HepG2 (cell line): Measurements from ENCODE around the gene SPNS3. TPM values are rescaled to one million over a fixed set of nuclear protein-coding genes. Genes with fewer than 3 reads are reported as not detected.

ENCODE experiments used
- ATAC-seq: fragments of 200-7000 bp; cut with Tn5 transposase; 3 replicates; pipeline ENCODE4 v1.9.1; 2020; ENCODE audit warnings: mild to moderate bottlenecking, moderate library complexity
- BruUV-seq: library from RNA; stranded (reverse); fragments of 400-500 nt; replicated peaks from 2 replicates; lab custom pipeline; 2021; lab: Mats Ljungman, UMichigan
- CTCF ChIA-PET: fragments of 300-600 bp; formaldehyde crosslinking; extraction: SDS; loops from one replicate; lab custom pipeline; 2021; ENCODE audit warnings: low total read pairs, inconsistent platforms, low intra/inter-chr PET ratio; lab: Yijun Ruan, JAX
- POLR2A ChIA-PET: fragments of 350-600 bp; sonication (Branson Sonifier 250); formaldehyde crosslinking; loops from one replicate; lab custom pipeline; 2020; ENCODE audit warnings: antibody characterized with exemption, inconsistent platforms; lab: Yijun Ruan, JAX
- DNase-seq: peaks from one replicate; pipeline ENCODE4 v3.0.0-alpha.2; 2015; ENCODE audit warnings: low spot score
- FAIRE-seq: peaks from 3 replicates; lab custom pipeline; 2011; peaks lifted over from hg19 to GRCh38; lab: Jason Lieb, UNC
- H2AFZ ChIP-seq: one replicate; pipeline ENCODE4 v1.6.1; 2011; ENCODE audit warnings: low read length, inconsistent platforms
- H3K27ac ChIP-seq: fragments of 300-600 bp; 3 replicates; pipeline ENCODE4 v1.8.0; 2011; ENCODE audit warnings: mixed run types, mild to moderate bottlenecking, mixed read lengths, low read length, inconsistent platforms; ENCODE audit not compliant: insufficient read depth; ENCODE audit errors: extremely low read length
- H3K27me3 ChIP-seq, 2 experiments: fragments of 200-600 bp in 1 of 2; 2 replicates in 1 of 2; 3 replicates in 1 of 2; pipeline versions ENCODE4 v1.6.0 to v1.8.0; 2011; ENCODE audit warnings: low read length in 2 of 2, mild to moderate bottlenecking in 2 of 2, moderate library complexity in 2 of 2, inconsistent platforms in 1 of 2; ENCODE audit not compliant: insufficient read depth in 2 of 2, control insufficient read depth in 1 of 2
- H3K36me3 ChIP-seq, 2 experiments: fragments of 200-600 bp in 1 of 2; replicated peaks in 1 of 2; 2 replicates in 1 of 2; 3 replicates in 1 of 2; pipeline versions ENCODE4 v1.5.1 to v1.8.0; 2011; ENCODE audit warnings: low read length in 2 of 2, inconsistent platforms in 1 of 2; ENCODE audit not compliant: insufficient read depth in 2 of 2, control insufficient read depth in 1 of 2
- H3K4me1 ChIP-seq: 2 replicates; pipeline ENCODE4 v1.5.1; 2012; ENCODE audit warnings: low read length, inconsistent platforms; ENCODE audit not compliant: insufficient read depth
- H3K4me2 ChIP-seq: 2 replicates; pipeline ENCODE4 v1.6.0; 2011; ENCODE audit warnings: low read depth, low read length, inconsistent platforms
- H3K4me3 ChIP-seq, 3 experiments: fragments of 200-600 bp in 1 of 3; sonication (generic), shearing (Covaris generic) in 1 of 3; replicated peaks in 1 of 3; 2 replicates each; pipeline ENCODE4 v1.5.1; 2011 to 2016; ENCODE audit warnings: low read length in 3 of 3, inconsistent platforms in 2 of 3, low read depth in 2 of 3, mild to moderate bottlenecking in 2 of 3, control low read depth in 1 of 3, mixed read lengths in 1 of 3; ENCODE audit not compliant: insufficient read depth in 1 of 3
- H3K79me2 ChIP-seq: one replicate; pipeline ENCODE4 v1.6.1; 2011; ENCODE audit warnings: low read length, inconsistent platforms; ENCODE audit not compliant: insufficient read depth
- H3K9ac ChIP-seq: 2 replicates; pipeline ENCODE4 v1.6.0; 2011; ENCODE audit warnings: mild to moderate bottlenecking, low read depth, low read length, inconsistent platforms; ENCODE audit not compliant: insufficient read depth
- H3K9me3 ChIP-seq: 2 replicates; pipeline ENCODE4 v1.5.1; 2012; ENCODE audit warnings: mild to moderate bottlenecking, low read length
- H4K20me1 ChIP-seq: 2 replicates; pipeline ENCODE4 v1.6.0; 2011; ENCODE audit warnings: inconsistent platforms, mild to moderate bottlenecking, low read length, moderate library complexity; ENCODE audit not compliant: insufficient read depth
- FOSL2 ChIP-seq: sonication (generic); formaldehyde crosslinking; IDR thresholded peaks from 2 replicates; pipeline ENCODE4 v1.4.0; 2020; ENCODE audit warnings: missing genetic modification reagents
- MAFK ChIP-seq, 2 experiments: IDR thresholded peaks in 1 of 2; conservative IDR thresholded peaks in 1 of 2; 2 replicates each; pipeline ENCODE4 v1.6.1; 2011; ENCODE audit warnings: improper control_type of control experiment in 2 of 2, low read length in 2 of 2
- MED1 ChIP-seq: sonication (generic); formaldehyde crosslinking; IDR thresholded peaks from 2 replicates; pipeline ENCODE4 v1.4.0; 2020; ENCODE audit warnings: missing genetic modification reagents
- MTA3 ChIP-seq: sonication (generic); formaldehyde crosslinking; IDR thresholded peaks from 2 replicates; pipeline ENCODE4 v1.4.0; 2020; ENCODE audit warnings: missing genetic modification reagents
- NFYC ChIP-seq: IDR thresholded peaks from 2 replicates; pipeline ENCODE4 v1.6.1; 2016; ENCODE audit warnings: missing genetic modification reagents, missing compliant biosample characterization
- NPAS2 ChIP-seq: sonication (generic); formaldehyde crosslinking; IDR thresholded peaks from 2 replicates; pipeline ENCODE4 v1.8.0; 2022; ENCODE audit warnings: mild to moderate bottlenecking, missing genetic modification reagents, borderline replicate concordance
- PAWR ChIP-seq: sonication (generic); formaldehyde crosslinking; IDR thresholded peaks from 2 replicates; pipeline ENCODE4 v1.4.0; 2020; ENCODE audit warnings: missing genetic modification reagents, mild to moderate bottlenecking, borderline replicate concordance
- RBAK ChIP-seq: sonication (generic); formaldehyde crosslinking; IDR thresholded peaks from 2 replicates; pipeline ENCODE4 v1.5.1; 2020; ENCODE audit warnings: mild to moderate bottlenecking, missing genetic modification reagents
- RBFOX2 ChIP-seq: fragments of 200-400 bp; formaldehyde crosslinking; IDR thresholded peaks from 2 replicates; pipeline ENCODE4 v1.6.1; 2017; ENCODE audit warnings: low read depth, mild to moderate bottlenecking, low read length
- ZFP62 ChIP-seq: sonication (generic); formaldehyde crosslinking; IDR thresholded peaks from 2 replicates; pipeline ENCODE4 v1.4.0; 2020; ENCODE audit warnings: missing genetic modification reagents
- ZNF230 ChIP-seq: sonication (generic); formaldehyde crosslinking; IDR thresholded peaks from 2 replicates; pipeline ENCODE4 v1.4.0; 2020; ENCODE audit warnings: mild to moderate bottlenecking, missing genetic modification reagents
- WGBS: methylation state at CpG from one replicate; pipeline ENCODE4 v1.1.6; 2017; ENCODE audit warnings: low lambda C conversion rate; 5-methylcytosine and 5-hydroxymethylcytosine counted together
- in situ Hi-C: cut with HindIII; loops from 2 replicates; pipeline ENCODE4 v1.10.0; 2017; ENCODE audit warnings: low pct_unique_long_range_greater_than_20kb; ENCODE audit not compliant: extremely low pct_ligation_motif_present
- intact Hi-C: fragments of 100-400 bp; cut with micrococcal nuclease; formaldehyde crosslinking; loops from one replicate; pipeline ENCODE4 v1.10.0; 2022; ENCODE audit not compliant: unreplicated experiment
- polyA plus RNA-seq, 8 experiments: library from polyadenylated mRNA; depleted of rRNA in 3 of 8; stranded (reverse) in 7 of 8; unstranded in 1 of 8; fragments of >200 nt; fragmentation: Illumina TruSeq in 4 of 8; extraction: Trizol in 4 of 8; gene quantifications; 2 replicates each; pipeline versions ENCODE4 v1.2.1 to v1.2.3, GENCODE V29; 2011 to 2016; ENCODE audit warnings: low read depth in 4 of 8, missing spikeins in 1 of 8, mixed read lengths in 1 of 8; ENCODE audit not compliant: insufficient read depth in 1 of 8
- total RNA-seq, 5 experiments: library from RNA; depleted of rRNA; stranded (reverse); fragments of >200 nt; fragmentation: Illumina TruSeq; extraction: Trizol; gene quantifications; 2 replicates each; pipeline ENCODE4 v1.2.3, GENCODE V29; 2016; ENCODE audit warnings: low read depth in 1 of 5
- TF ChIP-seq, protein P1 (sequence below): IDR thresholded peaks from 2 replicates; pipeline ENCODE4 v1.6.1; 2012; ENCODE audit warnings: low read length, improper control_type of control experiment
- TF ChIP-seq, protein P2 (sequence below): sonication (generic); formaldehyde crosslinking; IDR thresholded peaks from 2 replicates; pipeline ENCODE4 v1.4.0; 2020; ENCODE audit warnings: missing genetic modification reagents, borderline replicate concordance

Gene SPNS3
- total and polyA plus RNA-seq, 2 of the 13 experiments (the other 11 are each of a cell fraction or from before 2014, with no cell fraction given), result not detected

DNA sequence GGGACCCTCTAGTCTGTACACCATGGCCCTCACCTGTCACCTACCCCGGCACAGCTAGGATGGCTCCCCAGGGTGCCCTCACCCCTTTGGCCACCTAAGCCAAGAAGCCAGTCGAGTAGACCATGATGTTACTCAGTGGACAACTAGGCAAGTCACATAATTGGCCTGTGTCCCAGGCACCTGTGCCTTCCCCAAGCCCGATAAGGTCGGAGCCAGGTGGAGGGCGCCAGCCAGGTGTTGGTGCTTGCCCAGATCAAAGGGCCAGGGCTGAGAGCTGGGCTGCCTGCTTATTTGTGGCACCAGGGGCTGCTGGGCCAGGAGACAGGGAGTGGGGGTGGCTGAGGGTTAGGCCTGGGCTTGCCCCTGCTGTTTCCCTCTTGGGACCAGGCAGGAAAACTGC lies 81.8 kb downstream of the SPNS3 start:
- ATAC-seq (no peak), FAIRE-seq (no peak), DNase-seq (no peak)
- H3K79me2 ChIP-seq, result no peaks in the 10 kb centered on the region
- intact Hi-C loops, result no loop called here
- in situ Hi-C loops, result no loop called here
- 0% methylated on average over 1 of the region's 5 CpGs for WGBS
- no TSS peak for BruUV-seq
- H3K4me3 ChIP-seq, result no peak overlapping the region
- no peak overlapping the region for H3K4me2 ChIP-seq
- H3K9me3 ChIP-seq, result no peaks in the 10 kb centered on the region
- H3K27ac ChIP-seq, result no peak overlapping the region
- H2AFZ ChIP-seq, result no peak overlapping the region
- H4K20me1 ChIP-seq, result no peaks in the 10 kb centered on the region
- ChIA-PET POLR2A (no interaction called here), CTCF (no interaction called here)
- peaks cover 8 to 68% of the 10 kb centered on the region in 2 experiments; a peak in 4 of 5 replicates for H3K27me3 ChIP-seq
- H3K36me3 ChIP-seq, result no peaks in the 10 kb centered on the region
- TF ChIP-seq FOSL2 (CRISPR knock-in tag), result no peak
- peaks cover 15% of the 10 kb centered on the region for H3K4me1 ChIP-seq
- no peak overlapping the region for H3K9ac ChIP-seq

DNA sequence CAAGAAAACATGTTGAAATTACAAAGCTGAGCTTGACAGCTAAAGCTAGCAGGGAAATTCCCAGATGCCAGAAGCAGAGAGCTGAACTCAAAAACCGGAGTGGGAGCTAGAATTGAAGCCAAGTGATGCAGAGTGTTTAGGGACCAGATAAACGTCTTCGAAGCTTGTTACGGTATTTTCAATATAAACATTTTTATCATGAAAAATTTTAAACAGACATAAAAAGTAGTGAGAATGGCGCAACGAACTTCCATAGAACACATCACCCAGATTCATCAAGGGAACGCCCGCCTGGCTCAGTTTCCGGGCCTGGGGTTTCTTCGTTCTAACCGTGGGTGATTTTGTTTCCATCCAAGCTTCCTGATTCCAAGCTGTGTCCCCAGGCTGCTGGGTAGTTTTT lies 83.0 kb downstream of the SPNS3 start:
- POLR2A ChIA-PET, result no interaction called here
- Histone ChIP-seq H3K9me3 (no peaks in the 10 kb centered on the region), H2AFZ (no peak overlapping the region), H3K27ac (no peak overlapping the region), H3K9ac (no peak overlapping the region), H3K4me1 (peaks cover 15% of the 10 kb centered on the region), H3K27me3 (peaks cover 8 to 66% of the 10 kb centered on the region in 2 experiments), H3K36me3 (no peaks in the 10 kb centered on the region), H3K4me2 (no peak overlapping the region), H3K4me3 (no peak overlapping the region), H4K20me1 (no peaks in the 10 kb centered on the region), H3K79me2 (no peaks in the 10 kb centered on the region)
- intact Hi-C loops, result no loop called here
- FAIRE-seq (no peak), DNase-seq (no peak), ATAC-seq (no peak)
- 67% methylated on average over 11 of the region's 11 CpGs for WGBS
- BruUV-seq, result no TSS peak
- CTCF ChIA-PET, result no interaction called here
- in situ Hi-C loops, result no loop called here
- TF ChIP-seq NFYC (CRISPR knock-in tag) (no peak), MAFK (conservative IDR thresholded peaks at IDR 0.05 in 1 of 2, IDR thresholded peaks at IDR 0.05 in 1 of 2; ENCODE audit: low read length in 2 of 2) (no peak), ZFP62 (CRISPR knock-in tag) (no peak), ZNF230 (no peak), RBAK (no peak), PAWR (CRISPR knock-in tag) (no peak), NPAS2 (CRISPR knock-in tag) (no peak), MED1 (no peak), MTA3 (CRISPR knock-in tag) (no peak), RBFOX2 (no peak)
- TF ChIP-seq, protein P1, sequence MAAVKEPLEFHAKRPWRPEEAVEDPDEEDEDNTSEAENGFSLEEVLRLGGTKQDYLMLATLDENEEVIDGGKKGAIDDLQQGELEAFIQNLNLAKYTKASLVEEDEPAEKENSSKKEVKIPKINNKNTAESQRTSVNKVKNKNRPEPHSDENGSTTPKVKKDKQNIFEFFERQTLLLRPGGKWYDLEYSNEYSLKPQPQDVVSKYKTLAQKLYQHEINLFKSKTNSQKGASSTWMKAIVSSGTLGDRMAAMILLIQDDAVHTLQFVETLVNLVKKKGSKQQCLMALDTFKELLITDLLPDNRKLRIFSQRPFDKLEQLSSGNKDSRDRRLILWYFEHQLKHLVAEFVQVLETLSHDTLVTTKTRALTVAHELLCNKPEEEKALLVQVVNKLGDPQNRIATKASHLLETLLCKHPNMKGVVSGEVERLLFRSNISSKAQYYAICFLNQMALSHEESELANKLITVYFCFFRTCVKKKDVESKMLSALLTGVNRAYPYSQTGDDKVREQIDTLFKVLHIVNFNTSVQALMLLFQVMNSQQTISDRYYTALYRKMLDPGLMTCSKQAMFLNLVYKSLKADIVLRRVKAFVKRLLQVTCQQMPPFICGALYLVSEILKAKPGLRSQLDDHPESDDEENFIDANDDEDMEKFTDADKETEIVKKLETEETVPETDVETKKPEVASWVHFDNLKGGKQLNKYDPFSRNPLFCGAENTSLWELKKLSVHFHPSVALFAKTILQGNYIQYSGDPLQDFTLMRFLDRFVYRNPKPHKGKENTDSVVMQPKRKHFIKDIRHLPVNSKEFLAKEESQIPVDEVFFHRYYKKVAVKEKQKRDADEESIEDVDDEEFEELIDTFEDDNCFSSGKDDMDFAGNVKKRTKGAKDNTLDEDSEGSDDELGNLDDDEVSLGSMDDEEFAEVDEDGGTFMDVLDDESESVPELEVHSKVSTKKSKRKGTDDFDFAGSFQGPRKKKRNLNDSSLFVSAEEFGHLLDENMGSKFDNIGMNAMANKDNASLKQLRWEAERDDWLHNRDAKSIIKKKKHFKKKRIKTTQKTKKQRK, result no peak
- TF ChIP-seq, protein P2, sequence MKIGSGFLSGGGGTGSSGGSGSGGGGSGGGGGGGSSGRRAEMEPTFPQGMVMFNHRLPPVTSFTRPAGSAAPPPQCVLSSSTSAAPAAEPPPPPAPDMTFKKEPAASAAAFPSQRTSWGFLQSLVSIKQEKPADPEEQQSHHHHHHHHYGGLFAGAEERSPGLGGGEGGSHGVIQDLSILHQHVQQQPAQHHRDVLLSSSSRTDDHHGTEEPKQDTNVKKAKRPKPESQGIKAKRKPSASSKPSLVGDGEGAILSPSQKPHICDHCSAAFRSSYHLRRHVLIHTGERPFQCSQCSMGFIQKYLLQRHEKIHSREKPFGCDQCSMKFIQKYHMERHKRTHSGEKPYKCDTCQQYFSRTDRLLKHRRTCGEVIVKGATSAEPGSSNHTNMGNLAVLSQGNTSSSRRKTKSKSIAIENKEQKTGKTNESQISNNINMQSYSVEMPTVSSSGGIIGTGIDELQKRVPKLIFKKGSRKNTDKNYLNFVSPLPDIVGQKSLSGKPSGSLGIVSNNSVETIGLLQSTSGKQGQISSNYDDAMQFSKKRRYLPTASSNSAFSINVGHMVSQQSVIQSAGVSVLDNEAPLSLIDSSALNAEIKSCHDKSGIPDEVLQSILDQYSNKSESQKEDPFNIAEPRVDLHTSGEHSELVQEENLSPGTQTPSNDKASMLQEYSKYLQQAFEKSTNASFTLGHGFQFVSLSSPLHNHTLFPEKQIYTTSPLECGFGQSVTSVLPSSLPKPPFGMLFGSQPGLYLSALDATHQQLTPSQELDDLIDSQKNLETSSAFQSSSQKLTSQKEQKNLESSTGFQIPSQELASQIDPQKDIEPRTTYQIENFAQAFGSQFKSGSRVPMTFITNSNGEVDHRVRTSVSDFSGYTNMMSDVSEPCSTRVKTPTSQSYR (CRISPR knock-in tag), result no peak
